MM.1S (cell line): ENCODE measurements around the gene TMEM191B.
"Not testable (repeated sequence)": the region's sequence is repeated elsewhere in the genome, so short reads cannot be mapped to it uniquely, and the experiment has no call there.

Experiments used
- DNase-seq: peaks from one replicate; pipeline ENCODE4 v3.0.0-alpha.2; 2015
- H2AFZ ChIP-seq: fragments of 300-600 bp; sonication (generic); 2 replicates; pipeline ENCODE4 v1.6.0; 2016; ENCODE audit warnings: antibody characterized with exemption, low read length
- H3F3A ChIP-seq: fragments of 300-600 bp; sonication (generic); 2 replicates; pipeline ENCODE4 v1.6.1; 2016; ENCODE audit warnings: mild to moderate bottlenecking, antibody characterized with exemption, low read length, moderate library complexity, mixed read lengths; ENCODE audit not compliant: insufficient read depth
- H3K27ac ChIP-seq: fragments of 300-600 bp; sonication (generic); 2 replicates; pipeline ENCODE4 v1.5.1; 2016; ENCODE audit warnings: mild to moderate bottlenecking, low read length
- H3K27me3 ChIP-seq: fragments of 300-600 bp; sonication (generic); replicated peaks from 2 replicates; pipeline ENCODE4 v1.6.0; 2016; ENCODE audit warnings: low read length; ENCODE audit not compliant: insufficient read depth
- H3K36me3 ChIP-seq: fragments of 300-600 bp; sonication (generic); replicated peaks from 2 replicates; pipeline ENCODE4 v1.6.1; 2016; ENCODE audit warnings: mild to moderate bottlenecking, low read length, mixed read lengths; ENCODE audit not compliant: insufficient read depth
- H3K4me1 ChIP-seq: fragments of 300-600 bp; sonication (generic); 2 replicates; pipeline ENCODE4 v1.6.1; 2016; ENCODE audit warnings: low read length, mixed read lengths
- H3K4me2 ChIP-seq: fragments of 300-600 bp; sonication (generic); 2 replicates; pipeline ENCODE4 v1.6.0; 2016; ENCODE audit warnings: low read depth, low read length
- H3K4me3 ChIP-seq: fragments of 300-600 bp; sonication (generic); 2 replicates; pipeline ENCODE4 v1.5.1; 2016; ENCODE audit warnings: low read length, mixed read lengths
- H3K79me2 ChIP-seq: fragments of 300-600 bp; sonication (generic); 2 replicates; pipeline ENCODE4 v1.6.1; 2016; ENCODE audit warnings: mixed run types, low read length, mixed read lengths
- H3K9ac ChIP-seq: fragments of 300-600 bp; sonication (generic); 2 replicates; pipeline ENCODE4 v1.6.1; 2016; ENCODE audit warnings: low read length, mixed read lengths
- H3K9me2 ChIP-seq: fragments of 300-600 bp; sonication (generic); replicated peaks from 2 replicates; pipeline ENCODE4 v1.6.1; 2016; ENCODE audit warnings: mild to moderate bottlenecking, low read length, mixed read lengths; ENCODE audit not compliant: insufficient read depth
- H3K9me3 ChIP-seq: fragments of 300-600 bp; sonication (generic); replicated peaks from 2 replicates; pipeline ENCODE4 v1.6.1; 2016; ENCODE audit warnings: mild to moderate bottlenecking, low read length, mixed read lengths; ENCODE audit not compliant: insufficient read depth
- H4K20me1 ChIP-seq: fragments of 300-600 bp; sonication (generic); 2 replicates; pipeline ENCODE4 v1.6.1; 2016; ENCODE audit warnings: mild to moderate bottlenecking, low read length, moderate library complexity, mixed read lengths; ENCODE audit not compliant: insufficient read depth

TMEM191B gene

DNA sequence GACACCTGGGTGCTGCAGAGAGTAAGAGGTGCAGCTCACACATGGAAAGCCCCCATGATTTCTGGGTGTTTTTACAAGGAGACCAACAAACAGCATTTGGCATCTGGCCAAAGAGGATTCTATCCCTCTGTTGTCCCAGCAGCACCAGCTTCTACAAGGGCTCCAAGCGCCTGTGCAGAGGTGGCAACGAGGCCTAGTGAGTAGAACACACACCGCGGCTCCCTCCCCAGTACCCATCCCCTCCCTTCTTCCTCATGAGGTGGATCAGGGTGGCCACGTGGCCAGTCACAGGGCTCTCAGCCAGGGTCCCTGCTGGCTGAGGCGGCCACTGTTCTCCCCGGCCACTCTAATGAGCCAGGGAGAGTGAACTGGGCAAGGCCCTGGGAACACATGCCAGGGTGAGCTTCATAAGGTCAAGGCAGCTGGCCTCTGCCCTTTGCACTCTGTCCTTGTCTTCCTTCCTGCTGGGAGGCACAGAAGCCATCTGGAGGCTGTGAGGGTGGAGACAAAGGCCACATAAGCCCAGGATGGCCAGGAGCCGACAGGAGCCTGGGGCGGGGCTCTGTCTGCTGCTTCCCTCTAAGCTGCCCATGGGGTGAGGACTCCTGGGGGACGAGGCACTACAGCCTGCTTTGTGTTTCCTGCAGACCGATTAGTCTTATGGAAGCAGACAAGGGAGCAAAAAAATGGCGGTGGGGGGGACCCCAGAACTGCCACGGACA, 22.0 kb downstream of the TMEM191B start:
- not testable (repeated sequence) for H3K9me2 ChIP-seq, H3K27me3 ChIP-seq, H3K4me1 ChIP-seq, H3K79me2 ChIP-seq, H3K9me3 ChIP-seq, H3F3A ChIP-seq, H2AFZ ChIP-seq, H3K36me3 ChIP-seq, H3K9ac ChIP-seq, H3K4me3 ChIP-seq, H3K4me2 ChIP-seq, H3K27ac ChIP-seq, DNase-seq, H4K20me1 ChIP-seq

DNA sequence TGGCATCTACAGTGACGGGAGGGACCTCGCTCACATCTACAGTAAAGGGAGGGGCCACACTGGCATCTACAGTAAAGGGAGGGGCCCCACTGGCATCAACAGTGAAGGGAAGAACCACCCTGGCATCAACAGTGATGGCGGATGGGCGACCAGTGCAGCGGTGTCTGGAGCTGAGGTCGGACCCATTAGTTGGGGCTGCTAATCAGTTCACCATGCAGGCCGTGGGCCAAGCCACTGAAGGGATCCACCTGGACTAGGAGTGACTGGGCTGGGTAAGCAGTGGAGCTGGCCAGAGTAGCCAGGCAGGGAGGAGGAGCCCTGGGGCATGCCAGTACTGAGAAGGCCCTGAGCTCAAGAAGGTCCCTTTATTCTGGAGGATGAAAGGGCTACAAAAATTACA, 23.4 kb downstream of the TMEM191B start:
- not testable (repeated sequence) for H3K4me1 ChIP-seq, H3F3A ChIP-seq, H3K27ac ChIP-seq, H3K79me2 ChIP-seq, DNase-seq, H3K4me2 ChIP-seq, H3K9me2 ChIP-seq, H3K4me3 ChIP-seq, H3K36me3 ChIP-seq, H3K9ac ChIP-seq, H2AFZ ChIP-seq, H4K20me1 ChIP-seq, H3K27me3 ChIP-seq, H3K9me3 ChIP-seq

DNA sequence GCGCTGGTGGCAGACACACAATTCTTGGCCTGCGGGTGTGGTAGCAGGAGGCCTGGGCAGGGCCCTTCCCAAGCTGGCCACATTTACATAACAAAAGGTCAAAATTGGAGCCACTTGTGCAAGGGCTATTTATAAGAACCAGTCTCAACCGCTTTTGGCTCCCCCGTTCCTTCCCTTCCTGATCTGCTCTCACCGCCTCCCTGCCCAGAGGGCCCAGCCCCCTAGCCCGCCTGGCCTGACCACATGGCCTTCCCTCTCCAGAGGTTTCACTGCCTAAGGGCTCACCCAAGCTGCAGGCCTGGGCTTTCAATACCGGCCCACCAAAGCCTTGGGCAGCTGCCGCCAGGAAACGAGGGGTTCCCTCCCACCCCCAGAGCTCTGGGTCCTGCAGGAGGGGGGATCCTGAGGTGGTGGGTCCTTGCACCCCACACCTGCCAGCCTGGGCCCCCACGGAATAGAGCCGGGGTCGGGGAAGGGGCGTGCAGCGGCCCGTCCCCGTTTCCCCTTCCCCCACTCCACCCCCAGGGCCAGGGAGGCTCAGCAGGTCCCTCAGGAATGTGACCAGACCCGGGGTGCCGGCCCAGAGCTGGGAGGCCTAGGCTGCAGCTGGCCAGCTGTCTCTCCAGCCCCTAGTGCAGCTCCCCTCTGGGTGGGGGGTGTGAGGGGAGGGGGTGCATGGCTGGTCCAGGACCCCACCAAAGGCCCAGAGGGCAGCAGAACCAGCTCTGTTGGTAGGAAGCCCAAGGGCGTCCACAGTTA, 25.4 kb downstream of the TMEM191B start:
- H3K4me1 ChIP-seq, H3K27ac ChIP-seq, H3K4me2 ChIP-seq, H3K27me3 ChIP-seq, H3K9me2 ChIP-seq, H3K79me2 ChIP-seq, H3K9me3 ChIP-seq, H3K4me3 ChIP-seq, H4K20me1 ChIP-seq, H2AFZ ChIP-seq, H3K9ac ChIP-seq, H3F3A ChIP-seq, H3K36me3 ChIP-seq, DNase-seq: not testable (repeated sequence)

DNA sequence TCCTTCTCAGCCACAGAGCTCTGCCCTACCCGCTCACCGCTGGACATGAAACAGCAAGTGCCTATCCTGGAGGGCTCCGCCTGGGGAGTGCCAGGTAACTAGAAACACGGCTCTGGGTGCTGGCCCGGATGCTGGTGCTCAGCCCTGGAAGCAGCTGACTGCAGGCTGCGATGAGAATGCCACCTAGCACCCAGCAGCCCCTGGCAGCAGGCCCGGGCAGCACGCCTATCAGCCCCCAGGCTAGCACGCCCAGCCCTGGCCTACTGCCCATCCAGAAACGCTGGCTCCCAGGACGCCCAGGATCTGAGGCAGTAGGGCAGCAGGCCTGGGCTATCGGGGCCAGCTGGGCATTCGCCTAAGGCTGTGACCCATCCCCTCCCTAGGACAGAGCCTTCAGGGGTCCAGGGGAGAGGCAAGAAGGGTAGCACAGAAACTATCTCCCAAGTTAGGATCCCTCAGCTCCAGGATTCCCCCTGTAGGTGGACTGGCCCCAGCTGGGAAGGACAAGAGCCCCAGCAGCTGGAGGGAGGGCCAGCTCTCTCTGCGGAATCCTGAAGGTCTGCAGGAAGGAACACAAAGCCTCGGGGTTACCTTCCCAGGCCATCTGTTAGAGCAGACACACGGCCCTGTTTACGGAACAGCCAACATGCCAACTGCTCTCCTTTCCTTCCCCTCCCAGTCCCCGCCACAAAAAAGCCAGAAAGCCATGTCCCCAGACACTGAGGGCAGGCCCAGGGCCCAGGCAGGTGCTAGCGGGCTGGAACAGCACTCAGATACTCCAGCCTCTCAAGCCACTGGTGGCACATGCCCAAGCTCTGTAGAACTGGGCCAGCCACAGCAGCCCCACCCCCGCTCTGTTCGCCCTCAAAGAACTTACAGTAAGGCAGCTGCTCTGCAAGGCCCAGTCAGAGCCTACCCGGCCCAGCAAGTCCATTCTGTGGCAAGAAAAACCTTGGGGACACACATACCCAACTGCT, 27.0 kb downstream of the TMEM191B start:
- not testable (repeated sequence) for H3K9me3 ChIP-seq, H3K9ac ChIP-seq, H3K4me2 ChIP-seq, H2AFZ ChIP-seq, H3K27ac ChIP-seq, H3K4me3 ChIP-seq, H3K79me2 ChIP-seq, H3K4me1 ChIP-seq, DNase-seq, H3K9me2 ChIP-seq, H4K20me1 ChIP-seq, H3K36me3 ChIP-seq, H3F3A ChIP-seq, H3K27me3 ChIP-seq

DNA sequence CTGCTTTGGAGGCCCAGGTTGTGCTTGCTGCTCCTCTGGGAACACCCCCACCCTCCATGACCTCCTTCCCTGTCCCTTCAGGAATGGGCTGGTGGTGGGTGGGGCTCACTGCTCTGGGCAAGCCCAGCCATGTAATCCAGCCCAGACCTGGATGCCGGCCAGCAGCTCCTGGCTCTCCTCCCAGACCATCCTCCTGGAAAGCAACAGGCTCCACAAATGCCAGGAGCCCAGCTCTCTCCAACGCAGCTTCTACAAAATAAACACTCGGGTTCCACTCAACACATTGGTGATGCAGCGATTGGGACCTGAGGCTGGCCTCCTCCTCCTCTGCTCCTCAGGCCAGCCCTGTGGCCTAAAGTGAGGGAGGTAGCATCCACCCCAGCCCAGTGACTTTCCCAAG, 30.9 kb downstream of the TMEM191B start:
- not testable (repeated sequence) for H3K4me2 ChIP-seq, DNase-seq, H3K4me3 ChIP-seq, H2AFZ ChIP-seq, H4K20me1 ChIP-seq, H3K79me2 ChIP-seq, H3K36me3 ChIP-seq, H3K4me1 ChIP-seq, H3K27ac ChIP-seq, H3K27me3 ChIP-seq, H3K9me3 ChIP-seq, H3K9ac ChIP-seq, H3F3A ChIP-seq, H3K9me2 ChIP-seq

- not testable (repeated sequence) for H3F3A ChIP-seq, H4K20me1 ChIP-seq, H3K4me1 ChIP-seq, H3K4me2 ChIP-seq, H3K27ac ChIP-seq, H2AFZ ChIP-seq, H3K27me3 ChIP-seq, DNase-seq, H3K9ac ChIP-seq, H3K79me2 ChIP-seq, H3K36me3 ChIP-seq, H3K9me2 ChIP-seq, H3K4me3 ChIP-seq, H3K9me3 ChIP-seq
Observed at GRCh38 chr22:18558939-18559338, 31.3 kb downstream of the TMEM191B start.

- not testable (repeated sequence) for H3K27ac ChIP-seq, H3K4me2 ChIP-seq, H3K4me1 ChIP-seq, H3K9me3 ChIP-seq, DNase-seq, H4K20me1 ChIP-seq, H3F3A ChIP-seq, H2AFZ ChIP-seq, H3K9me2 ChIP-seq, H3K79me2 ChIP-seq, H3K36me3 ChIP-seq, H3K27me3 ChIP-seq, H3K4me3 ChIP-seq, H3K9ac ChIP-seq
Observed at GRCh38 chr22:18560099-18560974, 32.7 kb downstream of the TMEM191B start.
